HL-60 (cell line): Measurements from ENCODE around the gene DPAGT1.
"Not testable (repeated sequence)": the region's sequence is repeated elsewhere in the genome, so short reads cannot be mapped to it uniquely, and the experiment has no call there.

ENCODE experiments used
- DNase-seq, 2 experiments: peaks; one replicate each; pipeline ENCODE4 v3.0.0-alpha.2; 2010 to 2020; ENCODE audit warnings: low read depth in 1 of 2, low spot score in 1 of 2
- H3K27ac ChIP-seq: fragments of 250-450 bp; sonication (Bioruptor Pico); replicated peaks from 2 replicates; pipeline ENCODE4 v1.5.1; 2020; ENCODE audit warnings: mild to moderate bottlenecking, moderate library complexity
- H3K27me3 ChIP-seq: fragments of 250-450 bp; sonication (Bioruptor Pico); 2 replicates; pipeline ENCODE4 v1.5.1; 2021; ENCODE audit warnings: mild to moderate bottlenecking, moderate library complexity; ENCODE audit not compliant: insufficient read depth, poor library complexity, severe bottlenecking
- H3K4me3 ChIP-seq: replicated peaks from 2 replicates; pipeline ENCODE4 v1.5.1; 2011; ENCODE audit warnings: mild to moderate bottlenecking, control low read depth, low read length; ENCODE audit not compliant: insufficient read depth
- CTCF ChIP-seq: IDR thresholded peaks from one replicate; pipeline ENCODE4 v1.5.1; 2011; ENCODE audit warnings: low read length, control low read depth, inconsistent platforms; ENCODE audit not compliant: insufficient read depth
- GABPA ChIP-seq: IDR thresholded peaks from 2 replicates; pipeline ENCODE4 v1.6.1; 2012; ENCODE audit warnings: low read depth
- POLR2AphosphoS5 ChIP-seq: IDR thresholded peaks from 2 replicates; pipeline ENCODE4 v1.6.1; 2012; ENCODE audit warnings: low read depth
- REST ChIP-seq: IDR thresholded peaks from 2 replicates; pipeline ENCODE4 v1.6.1; 2012; ENCODE audit warnings: low read depth; ENCODE audit not compliant: insufficient replicate concordance
- SPI1 ChIP-seq: IDR thresholded peaks from 2 replicates; pipeline ENCODE4 v1.6.1; 2012; ENCODE audit warnings: low read depth, mild to moderate bottlenecking, borderline replicate concordance

DPAGT1 gene

GRCh38 chr11:119103161-119103664 is 1.6 kb upstream of the DPAGT1 start:
- DNase-seq: not testable (repeated sequence)
- H3K4me3 ChIP-seq: peak overlapping the region; percentile 93; the same call in 1 of the 2 replicates

GRCh38 chr11:119100994-119101758 is 477 bp downstream of the DPAGT1 start:
- peak overlapping the region; percentile 93 for H3K4me3 ChIP-seq
- TF ChIP-seq POLR2AphosphoS5 (no peak), SPI1 (no peak), REST (no peak), CTCF (no peak), GABPA (no peak)
- no peaks in the 10 kb centered on the region for H3K27me3 ChIP-seq
- H3K27ac ChIP-seq: peak overlapping the region; percentile 96
- no peak for DNase-seq

More at GRCh38 chr11:119103161-119103664, 1.6 kb upstream of the DPAGT1 start:
- H3K27ac ChIP-seq: peak overlapping the region; percentile 96
- H3K27me3 ChIP-seq: not testable (repeated sequence)
- TF ChIP-seq SPI1: peak; percentile 70; the same call in 1 of the 2 replicates

GRCh38 chr11:119100246-119100970 is 1.2 kb downstream of the DPAGT1 start:
- H3K27ac ChIP-seq: peak overlapping the region; percentile 96
- TF ChIP-seq SPI1 (no peak), CTCF (no peak), POLR2AphosphoS5 (no peak)
- no peaks in the 10 kb centered on the region for H3K27me3 ChIP-seq
- DNase-seq: peak in 1 of 2 experiments; percentile 47
- H3K4me3 ChIP-seq: peak overlapping the region; percentile 93

- no peaks in the 10 kb centered on the region for H3K27me3 ChIP-seq
- H3K4me3 ChIP-seq: no peak overlapping the region
- no peak overlapping the region for H3K27ac ChIP-seq
- TF ChIP-seq REST (no peak), POLR2AphosphoS5 (no peak), CTCF (no peak), GABPA (no peak), SPI1 (no peak)
- peak in 1 of 2 experiments; percentile 55 for DNase-seq
Measured at GRCh38 chr11:119099711-119100110, 1.9 kb downstream of the DPAGT1 start.
